NB4 (cell line): ENCODE measurements around the gene MACROD2.
A peak's percentile ranks its signal among the peaks of the same experiment; 100 is the strongest.

ENCODE experiments used
- DNase-seq: peaks from one replicate; pipeline ENCODE4 v3.0.0; 2010; ENCODE audit warnings: low read depth
- H3K4me3 ChIP-seq: one replicate; pipeline ENCODE4 v1.5.1; 2011; ENCODE audit warnings: mild to moderate bottlenecking, low read depth, low read length, moderate library complexity
- MYC ChIP-seq: IDR thresholded peaks from 2 replicates; pipeline ENCODE4 v1.6.1; 2011; ENCODE audit warnings: low read depth, low read length
- POLR2A ChIP-seq: IDR thresholded peaks from 2 replicates; pipeline ENCODE4 v1.6.1; 2011; ENCODE audit warnings: mild to moderate bottlenecking; ENCODE audit not compliant: insufficient read length; ENCODE audit errors: extremely low read depth
- TF ChIP-seq, protein P1 (sequence below): IDR thresholded peaks from 2 replicates; pipeline ENCODE4 v1.6.1; 2011; ENCODE audit warnings: low read depth, low read length
- TF ChIP-seq, protein P2 (sequence below): IDR thresholded peaks from one replicate; pipeline ENCODE4 v1.5.1; 2012; ENCODE audit warnings: low read depth, low read length

Gene MACROD2

DNA sequence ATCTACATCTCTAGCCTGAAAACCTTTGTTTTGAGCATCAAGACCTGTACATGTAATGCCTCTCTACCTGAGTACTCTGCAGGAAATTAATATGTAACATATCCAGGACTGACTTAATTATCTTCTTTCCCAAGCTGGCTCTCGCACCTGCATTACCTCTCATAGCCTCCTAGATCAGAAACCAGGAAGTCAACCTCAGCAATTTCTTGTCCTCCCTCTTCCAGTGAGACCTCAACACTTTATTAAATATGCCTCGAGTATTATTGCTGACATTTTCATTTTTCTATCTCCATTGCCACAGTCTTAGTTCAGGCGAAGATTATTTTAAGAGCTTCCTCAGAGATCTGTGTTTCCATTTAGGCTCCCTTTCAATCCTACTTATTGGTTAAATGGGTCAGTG, 69.0 kb downstream of the MACROD2 start:
- TF ChIP-seq, protein P1, sequence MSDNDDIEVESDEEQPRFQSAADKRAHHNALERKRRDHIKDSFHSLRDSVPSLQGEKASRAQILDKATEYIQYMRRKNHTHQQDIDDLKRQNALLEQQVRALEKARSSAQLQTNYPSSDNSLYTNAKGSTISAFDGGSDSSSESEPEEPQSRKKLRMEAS, result no peak
- TF ChIP-seq POLR2A (no peak), MYC (no peak)
- TF ChIP-seq, protein P2, sequence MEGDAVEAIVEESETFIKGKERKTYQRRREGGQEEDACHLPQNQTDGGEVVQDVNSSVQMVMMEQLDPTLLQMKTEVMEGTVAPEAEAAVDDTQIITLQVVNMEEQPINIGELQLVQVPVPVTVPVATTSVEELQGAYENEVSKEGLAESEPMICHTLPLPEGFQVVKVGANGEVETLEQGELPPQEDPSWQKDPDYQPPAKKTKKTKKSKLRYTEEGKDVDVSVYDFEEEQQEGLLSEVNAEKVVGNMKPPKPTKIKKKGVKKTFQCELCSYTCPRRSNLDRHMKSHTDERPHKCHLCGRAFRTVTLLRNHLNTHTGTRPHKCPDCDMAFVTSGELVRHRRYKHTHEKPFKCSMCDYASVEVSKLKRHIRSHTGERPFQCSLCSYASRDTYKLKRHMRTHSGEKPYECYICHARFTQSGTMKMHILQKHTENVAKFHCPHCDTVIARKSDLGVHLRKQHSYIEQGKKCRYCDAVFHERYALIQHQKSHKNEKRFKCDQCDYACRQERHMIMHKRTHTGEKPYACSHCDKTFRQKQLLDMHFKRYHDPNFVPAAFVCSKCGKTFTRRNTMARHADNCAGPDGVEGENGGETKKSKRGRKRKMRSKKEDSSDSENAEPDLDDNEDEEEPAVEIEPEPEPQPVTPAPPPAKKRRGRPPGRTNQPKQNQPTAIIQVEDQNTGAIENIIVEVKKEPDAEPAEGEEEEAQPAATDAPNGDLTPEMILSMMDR, result no peak
- DNase-seq, result no peak
- H3K4me3 ChIP-seq, result no peak overlapping the region

DNA sequence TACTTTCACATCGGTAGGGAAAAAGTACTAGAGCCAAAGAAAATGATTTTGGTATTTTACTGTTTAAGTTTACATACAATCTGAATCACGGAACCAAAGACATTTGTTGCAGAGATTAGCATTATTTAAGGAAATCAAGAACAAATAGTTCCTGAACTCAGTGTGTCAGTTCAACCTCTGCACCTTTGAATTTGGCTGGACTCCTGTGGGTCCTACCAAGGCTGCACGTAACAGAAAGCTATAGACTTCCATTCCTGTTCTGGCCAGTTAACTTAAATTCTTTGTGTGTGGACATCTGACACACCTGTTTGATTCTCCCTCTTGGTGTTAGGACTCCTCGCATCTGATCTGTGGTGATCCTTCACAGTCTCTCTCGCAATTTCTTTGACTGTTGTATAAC, 69.6 kb downstream of the MACROD2 start:
- TF ChIP-seq, protein P2, result no peak
- TF ChIP-seq, protein P1, result no peak
- no peak for TF ChIP-seq MYC
- no peak for TF ChIP-seq POLR2A
- DNase-seq, result no peak
- no peak overlapping the region for H3K4me3 ChIP-seq

DNA sequence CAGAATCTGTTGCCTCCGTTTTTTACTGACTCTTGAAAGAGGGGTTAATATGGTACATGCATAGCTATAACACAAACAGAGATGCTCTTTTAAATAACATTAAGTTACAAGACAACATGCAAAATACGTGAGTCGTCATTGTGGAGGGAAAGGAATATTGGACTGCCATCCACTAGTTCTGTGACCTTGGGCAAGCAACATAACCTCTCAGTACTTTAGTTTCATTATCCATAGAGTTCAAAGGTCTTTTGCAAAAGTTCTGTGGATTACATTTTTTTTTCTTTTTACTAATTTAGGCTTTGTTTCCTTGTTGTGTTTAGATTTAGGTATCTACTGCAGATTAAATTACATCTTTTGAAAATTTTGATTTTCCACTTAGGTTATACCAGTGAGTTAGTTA, 70.5 kb downstream of the MACROD2 start:
- DNase-seq, result no peak

DNA sequence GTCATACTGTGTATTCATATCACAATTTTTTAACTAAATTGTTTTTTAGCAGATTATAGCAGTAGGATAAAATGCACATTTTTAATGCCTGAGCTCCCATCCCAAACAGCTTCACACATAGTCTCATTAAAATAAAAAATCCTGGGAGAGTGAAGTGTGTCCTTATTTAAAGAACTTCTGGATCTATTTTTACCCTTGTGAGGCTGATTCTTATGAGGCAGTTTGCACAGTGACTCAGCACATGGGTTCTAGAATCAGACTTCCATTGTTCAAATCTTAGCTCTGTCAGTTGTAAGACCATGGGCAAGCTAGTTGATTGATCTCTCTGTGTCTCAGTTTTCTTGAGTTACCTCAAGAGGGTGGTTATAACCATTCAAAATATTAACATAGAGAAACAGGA, 72.3 kb downstream of the MACROD2 start:
- no peak overlapping the region for H3K4me3 ChIP-seq
- TF ChIP-seq, protein P2, result no peak
- TF ChIP-seq MYC, result no peak
- no peak for TF ChIP-seq POLR2A
- TF ChIP-seq, protein P1, result no peak
- no peak for DNase-seq

More for the DNA sequence above, 70.5 kb downstream of the MACROD2 start:
- TF ChIP-seq, protein P1, result no peak
- no peak for TF ChIP-seq MYC
- no peak for TF ChIP-seq POLR2A
- TF ChIP-seq, protein P2, result no peak
- no peak overlapping the region for H3K4me3 ChIP-seq

DNA sequence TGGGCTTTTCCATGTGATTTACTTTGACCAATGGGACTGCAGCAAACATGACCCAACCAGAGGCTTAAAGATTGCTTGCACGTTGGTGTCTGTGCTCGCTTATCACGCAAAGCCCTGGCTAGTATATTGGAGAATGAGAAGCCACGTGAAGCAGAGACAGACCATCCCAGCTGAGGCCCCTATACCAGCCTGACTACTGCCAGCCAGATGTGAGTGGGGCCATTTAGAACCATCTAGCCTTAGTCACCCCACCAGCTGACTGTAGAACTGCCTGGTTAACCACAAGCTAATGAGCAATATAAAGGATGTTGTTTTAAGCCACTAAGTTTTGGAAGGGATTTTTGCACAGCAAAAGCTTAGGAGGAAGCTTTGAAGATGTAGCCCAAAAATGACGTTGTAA, 74.5 kb downstream of the MACROD2 start:
- TF ChIP-seq, protein P2, result no peak
- TF ChIP-seq POLR2A (no peak), MYC (no peak)
- TF ChIP-seq, protein P1, result no peak
- no peak overlapping the region for H3K4me3 ChIP-seq
- peak; percentile 29 for DNase-seq
